ENCODE data around the gene HSPB7. TPM values are rescaled to one million over a fixed set of nuclear protein-coding genes. Genes with fewer than 3 reads are reported as not detected.
A peak's percentile ranks its signal among the peaks of the same experiment; 100 is the strongest.

The HSPB7 gene
- polyA plus RNA-seq, 1 donor (not counting 4 experiments of a cell fraction or from before 2014, with no cell fraction given): 0.05 TPM

DNA sequence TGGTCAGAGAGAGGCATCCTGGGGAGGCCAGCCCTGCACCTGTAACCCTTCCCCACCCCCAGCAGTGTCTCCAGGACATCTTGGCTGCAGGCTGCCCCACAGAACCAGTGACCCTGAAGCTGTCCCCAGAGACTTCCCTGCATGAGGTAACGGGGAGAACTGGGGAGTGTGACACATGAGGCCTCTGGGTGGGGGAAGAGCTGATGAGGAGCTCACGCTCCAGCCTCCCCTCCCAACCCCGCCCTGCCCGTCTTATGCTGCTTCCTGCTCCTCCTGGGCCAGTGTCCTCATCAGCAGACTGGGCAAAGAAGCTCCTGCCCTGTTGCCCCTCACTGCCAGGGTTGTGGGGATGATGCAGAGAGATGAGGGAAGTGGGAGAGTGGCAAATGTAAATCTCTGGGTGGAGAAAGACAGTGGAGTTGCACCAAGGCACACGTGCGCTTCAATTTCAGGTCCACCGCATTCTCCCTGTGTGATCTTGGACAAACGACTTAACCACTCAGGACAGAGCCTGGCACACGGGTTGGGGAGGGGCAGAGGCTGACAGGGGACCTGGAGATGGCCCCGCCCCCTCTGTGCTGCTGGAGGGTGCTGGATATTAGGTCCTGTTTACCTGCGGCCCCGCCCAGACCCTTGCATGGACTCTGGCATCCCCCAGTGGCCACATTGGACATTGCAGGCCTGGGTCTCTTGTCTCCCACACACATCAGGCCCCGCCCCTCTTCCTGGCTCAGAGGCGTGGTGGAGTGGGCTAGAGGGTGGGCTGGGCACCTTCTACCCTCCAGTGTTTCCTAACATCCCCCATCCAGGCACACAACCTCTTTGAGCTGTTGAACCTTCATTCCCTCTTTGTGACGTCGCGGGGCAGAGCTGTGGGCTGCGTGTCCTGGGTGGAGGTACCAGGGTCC is 38.0 kb upstream of the HSPB7 start:
- dilution Hi-C loops (cut with MboI; ENCODE audit: extremely low pct_ligation_motif_present, low sequenced_read_pairs): no loop called here
- peak overlapping the region; percentile 39 for H2AFZ ChIP-seq (ENCODE audit: control insufficient read depth, low read length)
- H3K9ac ChIP-seq (ENCODE audit: control insufficient read depth, extremely low read depth, insufficient read depth, low read length): no peak overlapping the region

DNA sequence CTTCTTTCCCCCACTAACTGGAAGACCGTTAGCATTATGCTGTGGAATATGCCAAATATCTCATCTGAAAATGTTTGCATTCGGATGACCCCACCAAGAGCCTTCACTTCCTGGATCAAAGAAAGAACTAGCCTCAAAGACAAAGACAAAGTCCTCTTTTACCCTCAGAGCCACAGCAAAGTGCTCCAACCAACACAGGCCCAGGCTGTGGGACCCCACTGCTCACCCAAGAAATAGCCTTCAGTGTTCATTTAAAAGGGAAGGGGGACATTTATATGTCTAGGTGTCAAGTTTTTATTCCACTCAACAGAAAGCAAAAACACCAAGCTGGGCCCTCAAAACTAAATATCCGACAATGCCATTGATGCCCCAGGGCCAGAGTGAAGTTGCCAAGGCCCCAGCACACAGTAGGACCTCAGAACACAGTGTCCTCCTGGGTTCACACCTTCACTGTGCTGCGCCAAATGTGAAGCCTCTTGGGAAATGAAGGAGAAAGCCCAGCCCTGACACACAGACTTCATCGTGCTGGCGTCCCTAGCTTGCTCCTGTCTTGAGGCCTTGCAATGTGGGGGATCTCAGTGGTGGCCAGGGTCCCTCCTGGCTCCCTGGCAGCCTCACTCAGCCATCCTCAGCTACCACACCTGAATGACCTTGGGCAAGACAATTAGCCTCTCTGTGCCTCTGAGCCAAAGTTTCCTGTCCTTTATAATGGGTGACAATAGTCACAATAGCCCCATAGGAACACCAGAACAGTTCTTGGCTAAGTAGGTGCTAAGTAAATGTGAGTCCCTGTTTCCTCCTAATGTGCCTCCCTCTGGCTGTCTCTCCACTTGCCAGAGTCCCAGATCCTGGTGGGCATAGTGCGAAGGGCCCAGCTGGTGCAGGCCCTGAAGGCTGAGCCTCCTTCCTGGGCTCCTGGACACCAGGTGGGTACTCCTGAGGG is 37.0 kb upstream of the HSPB7 start:
- H3K4me3 ChIP-seq (ENCODE audit: control insufficient read depth in 2 of 3, extremely low read depth in 1 of 3, insufficient read depth in 2 of 3, low read depth in 1 of 3, low read length in 3 of 3): no peak overlapping the region
- H3K79me2 ChIP-seq (ENCODE audit: control insufficient read depth, insufficient read depth, low read length): no peaks in the 10 kb centered on the region
- H3K9ac ChIP-seq (ENCODE audit: control insufficient read depth, extremely low read depth, insufficient read depth, low read length): no peak overlapping the region
- H3K4me2 ChIP-seq (ENCODE audit: control insufficient read depth, extremely low read depth, insufficient read depth, low read depth, low read length): no peak overlapping the region
- H4K20me1 ChIP-seq (ENCODE audit: control insufficient read depth, extremely low read depth, insufficient read depth, low read length): no peaks in the 10 kb centered on the region
- DNase-seq (ENCODE audit: low read depth, low spot score) (no peak), FAIRE-seq (no peak)
- H3K9me3 ChIP-seq (ENCODE audit: control insufficient read depth, low read depth, low read length): no peaks in the 10 kb centered on the region
- H3K27me3 ChIP-seq (ENCODE audit: control insufficient read depth, extremely low read depth, insufficient read depth, low read length): no peaks in the 10 kb centered on the region
- H2AFZ ChIP-seq (ENCODE audit: control insufficient read depth, low read length): no peak overlapping the region
- no peak for TF ChIP-seq EZH2 (IDR thresholded peaks at IDR 0.05; ENCODE audit: low read length)
- TF ChIP-seq, protein P1, sequence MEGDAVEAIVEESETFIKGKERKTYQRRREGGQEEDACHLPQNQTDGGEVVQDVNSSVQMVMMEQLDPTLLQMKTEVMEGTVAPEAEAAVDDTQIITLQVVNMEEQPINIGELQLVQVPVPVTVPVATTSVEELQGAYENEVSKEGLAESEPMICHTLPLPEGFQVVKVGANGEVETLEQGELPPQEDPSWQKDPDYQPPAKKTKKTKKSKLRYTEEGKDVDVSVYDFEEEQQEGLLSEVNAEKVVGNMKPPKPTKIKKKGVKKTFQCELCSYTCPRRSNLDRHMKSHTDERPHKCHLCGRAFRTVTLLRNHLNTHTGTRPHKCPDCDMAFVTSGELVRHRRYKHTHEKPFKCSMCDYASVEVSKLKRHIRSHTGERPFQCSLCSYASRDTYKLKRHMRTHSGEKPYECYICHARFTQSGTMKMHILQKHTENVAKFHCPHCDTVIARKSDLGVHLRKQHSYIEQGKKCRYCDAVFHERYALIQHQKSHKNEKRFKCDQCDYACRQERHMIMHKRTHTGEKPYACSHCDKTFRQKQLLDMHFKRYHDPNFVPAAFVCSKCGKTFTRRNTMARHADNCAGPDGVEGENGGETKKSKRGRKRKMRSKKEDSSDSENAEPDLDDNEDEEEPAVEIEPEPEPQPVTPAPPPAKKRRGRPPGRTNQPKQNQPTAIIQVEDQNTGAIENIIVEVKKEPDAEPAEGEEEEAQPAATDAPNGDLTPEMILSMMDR (optimal IDR thresholded peaks at IDR 0.05 in 1 of 3, IDR thresholded peaks at IDR 0.05 in 1 of 3, conservative IDR thresholded peaks at IDR 0.05 in 1 of 3; ENCODE audit: extremely low read depth in 1 of 3, insufficient read depth in 2 of 3, low read length in 3 of 3): no peak
- dilution Hi-C loops (cut with MboI; ENCODE audit: extremely low pct_ligation_motif_present, low sequenced_read_pairs): no loop called here
- H3K9me1 ChIP-seq (ENCODE audit: control insufficient read depth, extremely low read depth, insufficient read depth, low read length): no peaks in the 10 kb centered on the region
- H3K4me1 ChIP-seq (ENCODE audit: control insufficient read depth, extremely low read depth, insufficient read depth, low read length): no peaks in the 10 kb centered on the region
- H3K36me3 ChIP-seq (ENCODE audit: control insufficient read depth in 2 of 2, extremely low read depth in 1 of 2, insufficient read depth in 2 of 2, low read length in 2 of 2): no peaks in the 10 kb centered on the region
- no peak overlapping the region for H3K27ac ChIP-seq (ENCODE audit: control insufficient read depth, insufficient read depth, low read length)

More for the DNA sequence above, 38.0 kb upstream of the HSPB7 start:
- DNase-seq (ENCODE audit: low read depth, low spot score) (peak; percentile 82), FAIRE-seq (peak; percentile 84)
- Histone ChIP-seq H3K4me2 (ENCODE audit: control insufficient read depth, extremely low read depth, insufficient read depth, low read depth, low read length) (peak overlapping the region; percentile 35), H3K9me1 (ENCODE audit: control insufficient read depth, extremely low read depth, insufficient read depth, low read length) (no peaks in the 10 kb centered on the region), H3K27me3 (ENCODE audit: control insufficient read depth, extremely low read depth, insufficient read depth, low read length) (no peaks in the 10 kb centered on the region), H3K79me2 (ENCODE audit: control insufficient read depth, insufficient read depth, low read length) (no peaks in the 10 kb centered on the region), H3K27ac (ENCODE audit: control insufficient read depth, insufficient read depth, low read length) (no peak overlapping the region), H4K20me1 (ENCODE audit: control insufficient read depth, extremely low read depth, insufficient read depth, low read length) (no peaks in the 10 kb centered on the region), H3K36me3 (ENCODE audit: control insufficient read depth in 2 of 2, extremely low read depth in 1 of 2, insufficient read depth in 2 of 2, low read length in 2 of 2) (no peaks in the 10 kb centered on the region), H3K9me3 (ENCODE audit: control insufficient read depth, low read depth, low read length) (no peaks in the 10 kb centered on the region), H3K4me1 (ENCODE audit: control insufficient read depth, extremely low read depth, insufficient read depth, low read length) (no peaks in the 10 kb centered on the region), H3K4me3 (ENCODE audit: control insufficient read depth in 2 of 3, extremely low read depth in 1 of 3, insufficient read depth in 2 of 3, low read depth in 1 of 3, low read length in 3 of 3) (no peak overlapping the region)
- TF ChIP-seq, protein P1 (optimal IDR thresholded peaks at IDR 0.05 in 1 of 3, IDR thresholded peaks at IDR 0.05 in 1 of 3, conservative IDR thresholded peaks at IDR 0.05 in 1 of 3; ENCODE audit: extremely low read depth in 1 of 3, insufficient read depth in 2 of 3, low read length in 3 of 3): peak; percentile 90 to 99 (median 93)
- no peak for TF ChIP-seq EZH2 (IDR thresholded peaks at IDR 0.05; ENCODE audit: low read length)
